Measurements from ENCODE around the gene GALNT12. TPM values are rescaled to one million over a fixed set of nuclear protein-coding genes. Genes with fewer than 3 reads are reported as not detected.

The GALNT12 gene
- total and polyA plus RNA-seq, 8 donors, result 4.2 to 12.2 (median 9.6) TPM

DNA sequence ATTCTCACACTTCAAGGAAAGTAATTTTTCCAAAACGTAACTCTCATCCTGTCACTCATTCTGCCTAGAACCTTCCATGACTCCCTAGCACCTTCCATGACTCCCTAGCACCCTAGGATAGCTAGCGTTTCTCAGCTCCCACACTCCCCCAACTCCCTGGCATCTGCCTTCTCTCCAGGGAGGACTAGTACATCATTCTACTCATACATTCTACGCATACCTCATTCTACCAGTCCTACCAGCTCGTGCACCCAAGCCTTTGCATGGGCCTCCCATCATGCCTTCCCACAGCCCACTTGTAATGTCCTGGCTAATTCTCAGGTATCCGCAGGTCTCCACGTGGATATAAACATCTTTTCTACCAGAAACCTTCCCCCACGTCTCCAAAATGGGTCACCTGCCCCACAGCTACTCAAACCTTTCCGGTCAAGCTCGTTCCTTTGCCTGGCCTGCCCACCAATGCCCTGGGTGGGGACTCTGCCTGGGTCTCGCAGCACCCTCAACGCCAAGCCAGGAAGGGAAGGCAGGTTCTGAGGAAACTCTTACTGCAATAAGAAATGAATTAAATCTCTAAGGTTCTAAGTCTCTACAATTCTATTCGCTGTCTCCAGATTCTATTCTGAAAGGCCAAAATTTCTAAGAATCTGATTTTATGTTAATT is 12.0 kb upstream of the GALNT12 start:
- Histone ChIP-seq H3K9me3 (no peaks in the 10 kb centered on the region), H3K27ac (peak overlapping the region in 1 of 4 donors; percentile 46), H3K4me3 (peak overlapping the region; percentile 51 to 81 (median 61)), H3K36me3 (no peaks in the 10 kb centered on the region), H3K4me1 (peaks cover 0 to 12% (median 0%) of the 10 kb centered on the region in 3 donors), H3K27me3 (no peaks in the 10 kb centered on the region)
- no peak for TF ChIP-seq CTCF (IDR thresholded peaks at IDR 0.05)
- FAIRE-seq, result no peak
- no peak for ATAC-seq
- 29 to 35% methylated on average over 12 of the region's 12 CpGs for WGBS, 2 donors
- intact Hi-C loops (cut with DNase I), result no loop called here
- no peak for DNase-seq

- Histone ChIP-seq H3K36me3 (no peaks in the 10 kb centered on the region), H3K27me3 (no peaks in the 10 kb centered on the region), H3K27ac (peak overlapping the region in 1 of 4 donors; percentile 46), H3K9me3 (no peaks in the 10 kb centered on the region), H3K4me1 (peaks cover 0 to 9% (median 0%) of the 10 kb centered on the region in 3 donors), H3K4me3 (peak overlapping the region; percentile 51 to 81 (median 61))
- intact Hi-C loops (cut with DNase I), result no loop called here
- FAIRE-seq (no peak), DNase-seq (peak in 4 of 6 donors; percentile 48 to 78 (median 68)), ATAC-seq (peak; percentile 28 to 49 (median 31))
- no peak for TF ChIP-seq CTCF (IDR thresholded peaks at IDR 0.05)
- WGBS, 2 donors, result 1% methylated on average over 32 to 48 of the region's 48 CpGs
Observed at GRCh38 chr9:98795970-98796363, 11.5 kb upstream of the GALNT12 start.

DNA sequence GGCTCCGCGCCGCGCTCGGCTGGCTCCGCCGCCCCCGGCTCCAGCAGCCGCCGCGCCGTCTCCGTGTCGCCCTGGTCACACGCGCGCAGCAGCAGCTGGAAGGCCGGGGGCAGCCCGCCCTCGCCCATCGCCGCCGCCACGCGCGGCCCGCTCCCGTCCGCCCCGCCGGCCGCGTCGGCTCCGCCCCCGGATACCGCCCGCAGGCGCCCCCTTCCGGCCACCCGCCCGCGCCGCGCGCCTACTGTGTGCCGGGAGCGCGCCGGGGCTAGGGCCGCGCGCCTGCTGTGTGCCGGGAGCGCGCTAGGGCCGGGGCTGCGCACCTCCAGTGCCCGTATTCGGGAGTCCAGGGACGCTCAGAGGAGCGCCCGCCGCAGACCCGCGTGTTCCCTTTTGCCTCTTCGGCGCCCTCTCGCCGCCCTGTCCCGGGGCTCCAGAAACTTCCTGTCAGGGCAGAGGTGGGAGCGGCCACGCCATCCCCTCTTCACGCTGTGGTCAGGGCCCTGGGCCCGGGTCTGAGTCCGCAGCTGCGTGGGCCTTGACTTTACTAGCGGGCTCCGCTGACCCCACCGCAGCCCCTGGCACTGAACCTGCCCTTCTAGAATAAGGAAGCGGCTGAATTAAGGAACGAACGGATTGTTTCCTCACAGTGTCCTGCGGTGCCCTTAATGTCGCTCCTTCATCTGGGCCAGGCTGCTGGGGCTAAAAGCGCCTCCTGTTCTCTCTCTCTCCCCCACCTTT is 10.9 kb upstream of the GALNT12 start, which contains the start of gene ANKS6:
ANKS6 (minus strand) TSS at position 192 of the 738 bp plus-strand sequence; CDS start at position 128, 64 bp downstream.
- Histone ChIP-seq H3K9me3 (no peaks in the 10 kb centered on the region), H3K27ac (peak within 1 kb of the TSS; percentile 35 to 74 (median 56)), H3K4me1 (peaks cover 0 to 7% (median 0%) of the 10 kb centered on the region in 3 donors), H3K4me3 (peak within 1 kb of the TSS; percentile 53 to 81 (median 61)), H3K36me3 (no peaks in the 10 kb centered on the region), H3K27me3 (no peaks in the 10 kb centered on the region)
- peak; percentile 15 to 34 (median 24) for TF ChIP-seq CTCF (IDR thresholded peaks at IDR 0.05)
- 5 to 16% methylated on average over 24 to 86 of the region's 86 CpGs for WGBS, 2 donors
- ATAC-seq, result peak; percentile 94 to 95 (median 95)
- peak; percentile 79 to 99 (median 90) for DNase-seq
- intact Hi-C loops (cut with DNase I), result no loop called here
- no peak for FAIRE-seq

DNA sequence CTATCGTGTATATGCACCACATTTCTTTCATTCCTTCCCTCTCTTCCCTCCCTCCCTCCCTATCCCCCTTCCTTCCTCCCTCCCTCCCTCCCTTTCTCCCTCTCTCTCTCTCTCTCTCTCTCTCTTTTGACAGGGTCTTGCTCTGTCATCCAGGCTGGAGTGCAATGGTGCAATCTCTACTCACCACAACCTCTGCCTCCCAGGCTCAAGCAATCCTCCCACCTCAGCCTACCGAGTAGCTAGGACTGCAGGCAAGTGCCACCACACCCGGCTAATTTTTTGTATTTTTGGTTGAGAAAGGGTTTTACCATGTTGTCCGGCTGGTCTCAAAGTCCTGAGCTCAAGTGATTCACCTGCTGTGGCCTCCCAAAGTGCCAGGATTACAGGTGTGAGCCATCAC is 10.0 kb upstream of the GALNT12 start:
- Histone ChIP-seq H3K9me3 (no peaks in the 10 kb centered on the region), H3K27me3 (no peaks in the 10 kb centered on the region), H3K4me1 (peaks cover 0 to 7% (median 0%) of the 10 kb centered on the region in 3 donors), H3K27ac (no peak overlapping the region), H3K36me3 (no peaks in the 10 kb centered on the region), H3K4me3 (no peak overlapping the region)
- intact Hi-C loops (cut with DNase I), result no loop called here
- no peak for TF ChIP-seq CTCF (IDR thresholded peaks at IDR 0.05)
- DNase-seq (no peak), ATAC-seq (no peak), FAIRE-seq (no peak)
- 85 to 90% methylated on average over 4 of the region's 4 CpGs for WGBS, 2 donors

Measured in pancreas (tissue), 10 donors.